Stimulated activated CD4-positive, alpha-beta T cell treated with anti-CD3 and anti-CD28 coated beads, Interleukin-12 subunit alpha, Interleukin-12 subunit beta, amount 100 ng/mL, for 24 hours (primary cell): ENCODE data around the gene TAS2R41.

Experiments
- DNase-seq, 2 experiments: peaks; one replicate each; pipeline ENCODE4 v3.0.0-alpha.2; 2020; ENCODE audit warnings: low read depth in 2 of 2

TAS2R41 gene

DNA sequence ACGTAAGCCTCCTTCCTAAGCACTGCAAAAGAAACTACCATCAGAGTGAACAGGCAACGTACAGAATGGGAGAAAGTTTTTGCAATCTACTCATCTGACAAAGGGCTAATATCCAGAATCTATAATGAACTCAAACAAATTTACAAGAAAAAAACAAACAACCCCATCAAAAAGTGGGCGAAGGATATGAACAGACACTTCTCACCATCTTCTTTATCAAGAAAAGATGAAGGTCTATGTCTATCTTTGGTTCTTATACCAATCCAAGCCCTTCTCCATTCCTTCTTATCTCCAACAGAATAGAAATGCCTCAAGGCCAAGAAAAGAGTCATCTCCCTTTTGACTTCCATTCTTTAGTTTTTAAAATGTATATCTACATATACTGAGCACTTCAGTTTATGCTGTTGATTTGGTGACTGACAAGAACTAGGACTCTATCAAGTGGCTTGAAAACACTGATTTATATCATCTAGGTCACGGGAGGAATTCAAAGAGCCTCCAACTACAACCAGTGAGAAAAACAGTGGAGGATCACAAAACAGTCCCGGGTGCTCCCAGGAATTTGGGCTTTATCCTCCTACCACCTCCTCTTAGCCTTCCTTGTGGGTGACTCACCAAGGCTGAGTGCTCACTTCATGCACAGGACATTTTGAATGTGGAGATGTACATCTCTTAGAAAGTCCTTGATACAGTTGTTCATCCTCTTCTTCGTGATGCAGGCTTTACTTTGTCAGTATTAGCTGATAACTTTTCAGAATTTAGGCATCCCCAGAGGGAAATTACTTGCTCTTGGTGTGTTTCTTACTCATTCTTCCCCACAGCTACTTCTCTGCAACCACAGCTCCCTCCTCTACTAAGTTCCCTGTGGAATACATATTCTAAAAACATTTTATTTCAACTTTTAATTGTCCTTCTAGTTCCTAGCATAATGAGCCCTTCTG, 15.4 kb downstream of the TAS2R41 start:
- no peak for DNase-seq

DNA sequence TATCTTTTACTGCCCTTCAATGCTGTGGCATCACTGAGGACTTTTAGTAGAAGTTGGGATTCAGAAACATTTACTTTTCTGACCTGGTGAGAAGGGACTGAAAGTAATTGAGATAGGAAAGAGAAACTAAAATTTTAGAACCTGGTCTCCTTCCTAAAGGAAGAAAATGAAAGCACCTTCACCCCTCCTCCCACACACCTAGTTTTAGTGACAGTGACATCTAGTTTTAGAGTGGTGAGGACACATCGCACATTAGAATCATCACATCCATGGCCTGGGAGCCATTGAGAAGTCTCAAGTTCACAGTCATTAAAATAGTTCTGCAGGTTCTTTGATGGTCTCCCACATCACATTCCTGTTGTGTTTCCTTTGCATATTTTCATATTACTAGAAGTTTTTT, 16.1 kb downstream of the TAS2R41 start:
- no peak for DNase-seq

DNA sequence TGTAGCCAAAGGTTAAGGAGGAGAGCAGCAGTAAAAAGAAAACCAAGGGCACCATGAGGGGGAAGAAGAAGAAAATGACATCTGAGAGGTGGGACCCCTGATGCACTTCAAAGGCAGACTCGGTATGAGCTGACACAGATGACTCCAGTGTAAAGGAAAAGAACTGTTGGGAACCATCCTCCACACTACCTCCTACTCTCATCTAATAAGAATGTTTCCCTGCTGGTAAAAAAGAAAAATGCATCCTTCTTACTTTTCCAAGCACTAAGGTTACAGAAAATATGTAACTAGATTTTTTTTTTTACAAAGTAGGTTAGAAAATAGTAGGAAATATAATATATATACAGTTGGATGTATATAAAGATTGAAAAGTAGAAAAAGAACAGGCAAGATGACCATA, 16.9 kb downstream of the TAS2R41 start:
- no peak for DNase-seq

DNA sequence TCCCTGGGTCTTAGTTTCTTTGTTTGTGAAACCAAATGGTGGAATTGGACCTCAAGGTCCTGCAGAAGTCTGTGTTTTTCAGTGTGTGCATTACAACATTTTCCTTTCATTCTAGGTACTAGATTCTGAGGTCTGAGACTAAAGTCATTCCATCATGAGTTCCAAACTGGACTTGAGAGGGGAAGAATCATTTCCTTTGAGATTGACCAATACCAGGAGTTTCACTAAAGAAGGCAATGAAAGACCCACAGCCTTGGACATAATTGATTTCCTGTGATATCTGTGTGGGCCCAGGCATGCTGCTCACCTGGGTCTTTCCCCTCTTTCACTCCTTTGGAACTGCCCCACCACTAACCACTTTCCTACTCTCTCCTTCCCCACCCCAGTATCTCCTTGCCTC, 18.2 kb downstream of the TAS2R41 start:
- DNase-seq: no peak

- no peak for DNase-seq
Measured at GRCh38 chr7:143496263-143496662, 18.6 kb downstream of the TAS2R41 start.

DNA sequence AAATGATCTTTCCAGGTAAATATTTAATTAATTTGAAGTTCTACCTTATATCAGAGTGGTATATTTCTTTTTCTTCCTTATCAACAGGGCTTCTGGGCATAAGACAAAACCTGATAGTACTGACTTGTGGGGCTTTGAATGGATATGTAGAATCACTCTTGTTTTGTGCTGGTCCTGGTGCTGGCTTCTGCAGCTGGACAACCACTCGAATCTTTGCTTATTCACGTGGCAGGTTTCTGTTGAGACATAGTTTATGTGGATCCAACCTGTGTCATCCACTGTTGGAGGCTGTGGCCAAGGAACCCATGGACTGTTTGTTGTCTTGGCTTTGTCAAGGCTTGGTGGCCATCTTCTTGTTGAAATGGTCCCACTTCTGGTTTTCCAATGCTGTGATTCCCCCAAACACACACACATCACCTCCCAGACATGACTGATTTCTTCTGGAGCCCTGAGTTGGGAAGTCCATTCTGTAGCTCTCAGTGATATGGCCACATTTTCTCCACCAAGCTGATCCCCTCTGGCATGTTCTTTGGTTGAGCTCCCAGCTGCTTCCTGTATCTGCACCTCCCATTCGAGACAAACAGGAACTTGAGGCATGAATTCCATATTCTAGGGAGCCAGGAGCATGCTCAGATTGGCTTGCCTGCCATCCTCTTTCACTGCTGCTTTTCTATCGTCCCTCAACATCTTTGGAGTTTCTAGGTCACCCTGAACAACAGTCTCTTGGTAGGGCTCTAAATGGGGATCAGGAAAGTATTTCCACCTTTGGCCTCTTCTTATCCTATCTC, 19.5 kb downstream of the TAS2R41 start:
- no peak for DNase-seq

- DNase-seq: no peak
Measured at GRCh38 chr7:143499246-143499645, 21.6 kb downstream of the TAS2R41 start.

- DNase-seq: no peak
Measured at GRCh38 chr7:143499743-143500348, 22.2 kb downstream of the TAS2R41 start.

DNA sequence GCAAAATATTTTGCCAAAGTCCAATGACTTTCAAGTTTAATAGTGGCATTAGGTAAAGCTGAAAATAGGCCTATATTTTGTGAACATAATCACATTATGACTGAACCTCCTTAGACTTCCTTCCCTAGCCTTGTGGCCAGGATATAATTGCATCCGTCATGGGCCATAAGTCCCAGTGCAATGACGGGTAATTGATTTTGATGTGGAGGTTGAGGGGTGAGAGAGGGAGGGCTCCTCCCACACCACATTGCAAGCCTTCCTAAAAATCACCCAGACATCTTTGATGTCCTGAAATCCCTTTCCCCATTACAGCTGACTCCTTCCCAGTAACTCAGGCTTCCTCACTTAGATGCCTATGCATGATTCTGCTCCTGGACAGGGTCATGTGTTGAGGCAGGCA, 25.6 kb downstream of the TAS2R41 start:
- DNase-seq: no peak

DNA sequence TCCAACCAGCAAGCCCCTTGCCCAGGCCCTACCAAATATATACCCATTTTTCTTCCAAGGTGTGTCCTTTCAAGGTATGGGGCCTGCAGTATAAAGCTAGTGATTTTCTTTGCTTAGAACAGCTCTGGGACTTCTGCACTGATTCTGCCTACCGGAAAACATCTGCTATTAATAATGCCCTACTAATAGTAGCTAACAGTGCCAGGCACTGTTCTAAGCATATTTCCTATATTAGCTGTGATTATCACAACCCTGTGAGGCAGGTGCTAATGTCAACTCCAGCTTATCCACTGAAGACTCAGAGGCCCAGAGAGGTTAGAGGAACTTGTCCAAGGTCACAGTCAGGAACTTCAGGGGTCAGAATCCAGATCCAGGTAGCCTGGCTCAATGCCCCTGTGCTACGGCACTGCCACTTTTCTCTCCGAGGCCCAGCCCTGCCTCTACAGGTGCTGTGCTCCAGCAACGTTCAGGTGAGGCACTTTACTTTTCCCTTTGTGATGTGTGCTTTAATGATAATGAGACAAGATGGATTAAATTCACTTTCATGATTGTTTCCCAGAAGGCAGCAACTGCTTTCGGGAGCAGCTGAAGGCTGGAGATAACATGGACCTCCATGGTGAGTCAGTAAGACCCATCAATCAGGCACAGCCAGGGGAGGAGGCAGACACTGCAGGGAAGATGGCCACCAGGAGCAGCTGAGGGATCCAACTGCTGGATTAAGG, 26.7 kb downstream of the TAS2R41 start:
- no peak for DNase-seq

GRCh38 chr7:143504937-143505297, 27.2 kb downstream of the TAS2R41 start:
- DNase-seq: no peak

GRCh38 chr7:143505838-143506237, 28.2 kb downstream of the TAS2R41 start:
- no peak for DNase-seq

GRCh38 chr7:143507094-143507518, 29.4 kb downstream of the TAS2R41 start:
- no peak for DNase-seq

DNA sequence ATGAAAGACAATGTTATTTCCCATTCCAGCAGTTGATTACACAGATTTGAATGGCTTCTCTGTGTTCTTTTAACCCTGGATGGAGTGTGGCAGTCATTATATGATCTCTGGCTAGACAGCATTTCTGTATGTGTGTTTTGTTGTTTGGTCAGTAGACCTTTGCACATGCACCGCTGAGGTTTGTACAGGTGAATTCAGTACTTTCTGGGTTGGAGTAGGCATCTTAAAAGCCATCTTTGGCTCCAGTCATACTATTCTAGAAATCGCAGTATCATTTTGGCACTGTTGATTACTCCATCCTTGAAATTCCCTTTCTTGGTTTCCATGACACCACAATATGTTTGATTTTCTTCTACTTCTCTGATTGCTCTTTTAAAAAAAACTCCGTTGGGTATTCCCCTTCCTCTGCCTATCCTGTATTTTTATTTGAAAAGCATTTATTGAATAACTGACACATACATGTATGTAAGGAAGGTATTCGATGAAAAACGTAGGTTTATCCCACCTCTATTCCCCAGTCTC, 29.9 kb downstream of the TAS2R41 start:
- no peak for DNase-seq

DNA sequence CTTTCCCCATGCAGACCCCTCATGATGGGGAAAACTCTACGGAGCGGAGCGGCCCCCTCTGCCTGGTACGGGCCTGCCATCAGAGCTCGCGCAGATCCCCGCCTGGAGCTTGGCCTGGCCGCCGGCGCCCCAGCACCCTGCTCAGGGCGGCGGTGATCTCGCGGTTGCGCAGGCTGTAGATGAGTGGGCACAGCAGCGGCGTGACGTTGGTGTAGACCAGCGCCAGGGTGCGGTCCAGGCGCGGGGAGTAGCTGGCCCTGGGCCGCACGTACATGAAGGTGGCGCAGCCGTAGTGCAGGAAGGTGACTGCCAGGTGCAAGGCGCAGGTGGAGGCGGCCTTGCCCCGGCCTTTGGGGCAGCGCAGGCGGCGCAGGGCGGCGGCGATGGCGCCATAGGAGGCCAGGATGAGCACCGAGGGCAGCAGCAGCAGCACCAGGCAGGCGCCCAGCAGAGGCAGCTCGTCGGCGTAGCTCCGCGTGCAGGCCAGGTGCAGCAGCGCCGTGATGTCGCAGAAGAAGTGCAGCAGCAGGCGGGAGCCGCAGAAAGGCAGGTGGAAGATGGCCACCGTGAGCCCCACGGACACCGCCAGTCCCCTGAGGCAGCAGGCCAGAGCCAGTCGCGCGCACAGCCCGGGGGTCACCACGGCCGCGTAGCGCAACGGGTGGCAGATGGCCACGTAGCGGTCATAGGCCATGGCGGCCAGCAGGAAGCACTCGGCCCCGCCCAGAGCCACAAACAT, 33.4 kb downstream of the TAS2R41 start:
- no peak for DNase-seq

GRCh38 chr7:143511593-143512047, 33.9 kb downstream of the TAS2R41 start:
- no peak for DNase-seq

- no peak for DNase-seq
Measured at GRCh38 chr7:143512488-143513340, 35.0 kb downstream of the TAS2R41 start.

- no peak for DNase-seq
Measured at GRCh38 chr7:143514487-143514886, 36.8 kb downstream of the TAS2R41 start.

- DNase-seq: no peak
Measured at GRCh38 chr7:143514995-143515735, 37.5 kb downstream of the TAS2R41 start.
